H9 (cell line): ENCODE data around the gene SH3GLB2. TPM values are rescaled to one million over a fixed set of nuclear protein-coding genes. Genes with fewer than 3 reads are reported as not detected.

ENCODE experiments used
- DNase-seq: peaks from one replicate; pipeline ENCODE4 v3.0.0-alpha.2; 2017
- H2AFZ ChIP-seq: one replicate; pipeline ENCODE4 v1.6.1; 2013; ENCODE audit warnings: mild to moderate bottlenecking, low read length, control low read depth, moderate library complexity
- H2AK5ac ChIP-seq: 2 replicates; pipeline ENCODE4 v1.6.1; 2013; ENCODE audit warnings: low read length, control low read depth, mixed read lengths; ENCODE audit not compliant: insufficient read length
- H2BK120ac ChIP-seq: one replicate; pipeline ENCODE4 v1.6.1; 2013; ENCODE audit warnings: low read depth, mild to moderate bottlenecking, low read length, control low read depth, inconsistent platforms; ENCODE audit not compliant: poor library complexity, severe bottlenecking
- H2BK12ac ChIP-seq: 2 replicates; pipeline ENCODE4 v1.6.1; 2013; ENCODE audit warnings: low read length, control low read depth, mixed read lengths, low read depth; ENCODE audit not compliant: insufficient read length
- H2BK15ac ChIP-seq: 2 replicates; pipeline ENCODE4 v1.6.1; 2013; ENCODE audit warnings: low read depth, low read length, control low read depth
- H2BK20ac ChIP-seq: one replicate; pipeline ENCODE4 v1.6.1; 2013; ENCODE audit warnings: low read depth, mild to moderate bottlenecking, low read length, control low read depth, inconsistent platforms; ENCODE audit not compliant: poor library complexity, severe bottlenecking
- H2BK5ac ChIP-seq: 2 replicates; pipeline ENCODE4 v1.6.1; 2013; ENCODE audit warnings: low read length, control low read depth, mixed read lengths; ENCODE audit not compliant: insufficient read length
- H3K14ac ChIP-seq: 2 replicates; pipeline ENCODE4 v1.6.1; 2013; ENCODE audit warnings: low read length, control low read depth; ENCODE audit not compliant: insufficient read depth
- H3K18ac ChIP-seq: 2 replicates; pipeline ENCODE4 v1.6.1; 2013; ENCODE audit warnings: low read depth, mild to moderate bottlenecking, mixed read lengths, low read length, control low read depth; ENCODE audit not compliant: insufficient read length
- H3K23ac ChIP-seq: 2 replicates; pipeline ENCODE4 v1.6.1; 2013; ENCODE audit warnings: low read length, control low read depth, mixed read lengths, low read depth; ENCODE audit not compliant: insufficient read length
- H3K23me2 ChIP-seq: 2 replicates; pipeline ENCODE4 v1.6.1; 2013; ENCODE audit warnings: low read depth, mild to moderate bottlenecking, mixed read lengths, low read length, control low read depth; ENCODE audit not compliant: insufficient read length, poor library complexity, severe bottlenecking
- H3K27ac ChIP-seq: 2 replicates; pipeline ENCODE4 v1.5.1; 2013; ENCODE audit warnings: low read length, control low read depth, mixed read lengths, low read depth; ENCODE audit not compliant: insufficient read length
- H3K27me3 ChIP-seq: 2 replicates; pipeline ENCODE4 v1.6.1; 2013; ENCODE audit warnings: low read length, control low read depth, inconsistent platforms; ENCODE audit not compliant: insufficient read depth
- H3K4ac ChIP-seq: 2 replicates; pipeline ENCODE4 v1.6.1; 2013; ENCODE audit warnings: low read depth, mild to moderate bottlenecking, control low read depth, inconsistent platforms, low read length, moderate library complexity
- H3K4me1 ChIP-seq: 2 replicates; pipeline ENCODE4 v1.6.1; 2013; ENCODE audit warnings: low read length, control low read depth, inconsistent platforms; ENCODE audit not compliant: insufficient read depth
- H3K4me2 ChIP-seq: 2 replicates; pipeline ENCODE4 v1.6.1; 2013; ENCODE audit warnings: low read length, control low read depth, mixed read lengths; ENCODE audit not compliant: insufficient read length, insufficient read depth
- H3K56ac ChIP-seq: 2 replicates; pipeline ENCODE4 v1.6.1; 2013; ENCODE audit warnings: low read depth, mild to moderate bottlenecking, mixed read lengths, low read length, control low read depth; ENCODE audit not compliant: insufficient read length
- H3K79me1 ChIP-seq: 2 replicates; pipeline ENCODE4 v1.6.1; 2013; ENCODE audit warnings: low read depth, mild to moderate bottlenecking, moderate library complexity, low read length, control low read depth, inconsistent platforms; ENCODE audit not compliant: insufficient read depth, poor library complexity, severe bottlenecking
- H3K79me2 ChIP-seq: 2 replicates; pipeline ENCODE4 v1.6.1; 2013; ENCODE audit warnings: low read length, control low read depth, inconsistent platforms; ENCODE audit not compliant: insufficient read depth
- H3K9ac ChIP-seq: 2 replicates; pipeline ENCODE4 v1.6.1; 2013; ENCODE audit warnings: low read length, control low read depth, mixed read lengths; ENCODE audit not compliant: insufficient read length; ENCODE audit errors: extremely low read depth
- H3K9me3 ChIP-seq: one replicate; pipeline ENCODE4 v1.6.1; 2013; ENCODE audit warnings: low read depth, low read length, inconsistent platforms; ENCODE audit not compliant: control insufficient read depth
- H3T11ph ChIP-seq: one replicate; pipeline ENCODE4 v1.6.1; 2013; ENCODE audit warnings: mild to moderate bottlenecking, low read length, control low read depth, inconsistent platforms
- H4K20me1 ChIP-seq: one replicate; pipeline ENCODE4 v1.6.1; 2013; ENCODE audit not compliant: control insufficient read depth, insufficient read length, insufficient read depth
- H4K5ac ChIP-seq: 2 replicates; pipeline ENCODE4 v1.6.1; 2013; ENCODE audit warnings: low read depth, mild to moderate bottlenecking, mixed read lengths, low read length, control low read depth; ENCODE audit not compliant: insufficient read length
- H4K8ac ChIP-seq: replicated peaks from 2 replicates; pipeline ENCODE4 v1.6.1; 2013; ENCODE audit warnings: low read length, control low read depth, mixed read lengths, low read depth; ENCODE audit not compliant: insufficient read length
- H4K91ac ChIP-seq: 2 replicates; pipeline ENCODE4 v1.6.1; 2013; ENCODE audit warnings: low read depth, mild to moderate bottlenecking, moderate library complexity, mixed read lengths, low read length, control low read depth; ENCODE audit not compliant: insufficient read length
- H3K27ac Mint-ChIP-seq, 3 experiments: 2 replicates in 2 of 3; 3 replicates in 1 of 3; pipeline ENCODE4 v1.8.0; 2020 to 2021; ENCODE audit warnings: mixed read lengths in 3 of 3, mild to moderate bottlenecking in 1 of 3, moderate library complexity in 1 of 3
- H3K27me3 Mint-ChIP-seq: 2 replicates; pipeline ENCODE4 v1.8.0; 2021; ENCODE audit warnings: low read depth, mild to moderate bottlenecking, moderate library complexity, mixed read lengths
- H3K36me3 Mint-ChIP-seq, 3 experiments: 2 replicates in 2 of 3; 3 replicates in 1 of 3; pipeline ENCODE4 v1.8.0; 2020 to 2021; ENCODE audit warnings: low read depth in 3 of 3, mixed read lengths in 3 of 3; ENCODE audit not compliant: insufficient read depth in 1 of 3
- H3K4me1 Mint-ChIP-seq, 2 experiments: 2 replicates each; pipeline ENCODE4 v1.8.0; 2020; ENCODE audit warnings: mixed read lengths in 2 of 2
- H3K4me3 Mint-ChIP-seq, 2 experiments: 2 replicates in 1 of 2; 3 replicates in 1 of 2; pipeline ENCODE4 v1.8.0; 2020 to 2021; ENCODE audit warnings: mild to moderate bottlenecking in 2 of 2, mixed read lengths in 2 of 2, moderate library complexity in 1 of 2
- H3K9me3 Mint-ChIP-seq, 2 experiments: 2 replicates in 1 of 2; 3 replicates in 1 of 2; pipeline ENCODE4 v1.8.0; 2020; ENCODE audit warnings: mild to moderate bottlenecking in 2 of 2, mixed read lengths in 2 of 2, moderate library complexity in 1 of 2
- WGBS: extraction: QIAGEN DNeasy Blood & Tissue Kit; methylation state at CpG from one replicate; pipeline ENCODE4 v1.1.7; 2013; ENCODE audit warnings: missing lambda C conversion rate, low lambda C conversion rate, mixed read lengths; ENCODE audit not compliant: insufficient read length; ENCODE audit errors: extremely low coverage; 5-methylcytosine and 5-hydroxymethylcytosine counted together
- total RNA-seq: library from RNA; stranded (reverse); gene quantifications from 2 replicates; pipeline ENCODE4 v1.2.1, GENCODE V29; 2021
- TF ChIP-seq, protein P1 (sequence below): fragments of 200-600 bp; sonication (generic); conservative IDR thresholded peaks from 3 replicates; pipeline ENCODE4 v1.8.0; 2021; ENCODE audit warnings: antibody characterized with exemption, mild to moderate bottlenecking

Gene SH3GLB2
- total RNA-seq, 1 experiment from 2014 or later, result 69.5 TPM

- H4K91ac ChIP-seq, result no peak overlapping the region
- no peak overlapping the region for H2AFZ ChIP-seq
- no peak overlapping the region for H3K18ac ChIP-seq
- H2BK15ac ChIP-seq, result no peak overlapping the region
- H3K9me3 ChIP-seq, result no peaks in the 10 kb centered on the region
- no peaks in the 10 kb centered on the region for H3K27me3 ChIP-seq
- Mint-ChIP-seq H3K4me1 (no peaks in the 10 kb centered on the region), H3K9me3 (no peaks in the 10 kb centered on the region), H3K27me3 (no peaks in the 10 kb centered on the region), H3K36me3 (peaks cover 43 to 95% (median 92%) of the 10 kb centered on the region in 3 experiments; a peak in 6 of 7 replicates), H3K27ac (no peak overlapping the region), H3K4me3 (no peak overlapping the region)
- no peak overlapping the region for H3K4me2 ChIP-seq
- H4K8ac ChIP-seq, result no peak overlapping the region
- H3K4ac ChIP-seq, result no peak overlapping the region
- H3K9ac ChIP-seq, result no peak overlapping the region
- no peaks in the 10 kb centered on the region for H3K23me2 ChIP-seq
- H3K14ac ChIP-seq, result no peak overlapping the region
- WGBS, result no CpG with 5 or more reads among the region's 8 CpGs
- H2BK12ac ChIP-seq, result no peak overlapping the region
- no peak overlapping the region for H2AK5ac ChIP-seq
- H2BK20ac ChIP-seq, result no peak overlapping the region
- H3K23ac ChIP-seq, result no peak overlapping the region
- H4K20me1 ChIP-seq, result no peaks in the 10 kb centered on the region
- H2BK120ac ChIP-seq, result no peak overlapping the region
- H3K56ac ChIP-seq, result no peak overlapping the region
- H3K4me1 ChIP-seq, result no peaks in the 10 kb centered on the region
- no peak overlapping the region for H3T11ph ChIP-seq
- no peak for DNase-seq
- no peak overlapping the region for H4K5ac ChIP-seq
- no peaks in the 10 kb centered on the region for H3K79me2 ChIP-seq
- TF ChIP-seq, protein P1, sequence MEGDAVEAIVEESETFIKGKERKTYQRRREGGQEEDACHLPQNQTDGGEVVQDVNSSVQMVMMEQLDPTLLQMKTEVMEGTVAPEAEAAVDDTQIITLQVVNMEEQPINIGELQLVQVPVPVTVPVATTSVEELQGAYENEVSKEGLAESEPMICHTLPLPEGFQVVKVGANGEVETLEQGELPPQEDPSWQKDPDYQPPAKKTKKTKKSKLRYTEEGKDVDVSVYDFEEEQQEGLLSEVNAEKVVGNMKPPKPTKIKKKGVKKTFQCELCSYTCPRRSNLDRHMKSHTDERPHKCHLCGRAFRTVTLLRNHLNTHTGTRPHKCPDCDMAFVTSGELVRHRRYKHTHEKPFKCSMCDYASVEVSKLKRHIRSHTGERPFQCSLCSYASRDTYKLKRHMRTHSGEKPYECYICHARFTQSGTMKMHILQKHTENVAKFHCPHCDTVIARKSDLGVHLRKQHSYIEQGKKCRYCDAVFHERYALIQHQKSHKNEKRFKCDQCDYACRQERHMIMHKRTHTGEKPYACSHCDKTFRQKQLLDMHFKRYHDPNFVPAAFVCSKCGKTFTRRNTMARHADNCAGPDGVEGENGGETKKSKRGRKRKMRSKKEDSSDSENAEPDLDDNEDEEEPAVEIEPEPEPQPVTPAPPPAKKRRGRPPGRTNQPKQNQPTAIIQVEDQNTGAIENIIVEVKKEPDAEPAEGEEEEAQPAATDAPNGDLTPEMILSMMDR, result no peak
- H3K27ac ChIP-seq, result no peak overlapping the region
- no peak overlapping the region for H2BK5ac ChIP-seq
- no peaks in the 10 kb centered on the region for H3K79me1 ChIP-seq
Measured at GRCh38 chr9:128983536-128983935, 44.6 kb downstream of the SH3GLB2 start.
